ENCODE results near the gene CYSTM1.

CYSTM1 gene

GRCh38 chr5:140242890-140243585, 68.0 kb downstream of the CYSTM1 start:
- DNase-seq: no peak
- intact Hi-C loops (cut with DNase I): loop anchor here (10.0 kb wide), 1 partner anchor 62 kb away; the partner anchor contains the start of gene PFDN1

- intact Hi-C loops (cut with DNase I): loop anchor here (2.0 to 10.0 kb wide), 2 partner anchors 61 to 103 kb away; partner anchors contain the start of genes HBEGF and PFDN1
- DNase-seq: no peak
These were observed 68.8 kb downstream of the CYSTM1 start for GRCh38 chr5:140243706-140244250.

GRCh38 chr5:140244525-140245025, 69.6 kb downstream of the CYSTM1 start:
- peak; percentile 88 to 97 (median 93) for DNase-seq
- intact Hi-C loops (cut with DNase I): loop anchor here (2.0 to 10.0 kb wide), 2 partner anchors 60 to 102 kb away; partner anchors contain the start of genes HBEGF and PFDN1

GRCh38 chr5:140245341-140245740, 70.4 kb downstream of the CYSTM1 start:
- DNase-seq: no peak
- intact Hi-C loops (cut with DNase I): loop anchor here (2.0 to 10.0 kb wide), 2 partner anchors 59 to 101 kb away; partner anchors contain the start of genes HBEGF and PFDN1

- intact Hi-C loops (cut with DNase I): loop anchor here (2.0 to 10.0 kb wide), 2 partner anchors 59 to 101 kb away; partner anchors contain the start of genes HBEGF and PFDN1
- DNase-seq: no peak
These were observed 70.9 kb downstream of the CYSTM1 start for GRCh38 chr5:140245926-140246325.

- intact Hi-C loops (cut with DNase I): loop anchor here (10.0 kb wide), 1 partner anchor 58 kb away; the partner anchor contains the start of gene PFDN1
- DNase-seq: peak in 40 of 42 donors; percentile 8 to 88 (median 58)
These were observed 71.6 kb downstream of the CYSTM1 start for GRCh38 chr5:140246378-140247122.

GRCh38 chr5:140248414-140248813, 73.4 kb downstream of the CYSTM1 start:
- DNase-seq: no peak
- intact Hi-C loops (cut with DNase I): loop anchor here (10.0 kb wide), 1 partner anchor 56 kb away; the partner anchor contains the start of gene PFDN1

- intact Hi-C loops (cut with DNase I): loop anchor here (10.0 kb wide), 1 partner anchor 55 kb away; the partner anchor contains the start of gene PFDN1
- no peak for DNase-seq
These were observed 74.5 kb downstream of the CYSTM1 start for GRCh38 chr5:140249536-140249935.

GRCh38 chr5:140250386-140250785, 75.4 kb downstream of the CYSTM1 start:
- intact Hi-C loops (cut with DNase I): no loop called here
- DNase-seq: no peak

- intact Hi-C loops (cut with DNase I): no loop called here
- peak in 1 of 42 donors; percentile 49 for DNase-seq
These were observed 76.6 kb downstream of the CYSTM1 start for GRCh38 chr5:140251527-140251973.

GRCh38 chr5:140252470-140253126, 77.6 kb downstream of the CYSTM1 start:
- intact Hi-C loops (cut with DNase I): no loop called here
- DNase-seq: no peak

- DNase-seq: no peak
- intact Hi-C loops (cut with DNase I): no loop called here
These were observed 79.0 kb downstream of the CYSTM1 start for GRCh38 chr5:140253985-140254384.

GRCh38 chr5:140255460-140256157, 80.6 kb downstream of the CYSTM1 start:
- no peak for DNase-seq
- intact Hi-C loops (cut with DNase I): no loop called here

GRCh38 chr5:140256726-140257125, 81.7 kb downstream of the CYSTM1 start:
- DNase-seq: no peak
- intact Hi-C loops (cut with DNase I): no loop called here

- no peak for DNase-seq
- intact Hi-C loops (cut with DNase I): no loop called here
These were observed 83.0 kb downstream of the CYSTM1 start for GRCh38 chr5:140258016-140258415.

- intact Hi-C loops (cut with DNase I): no loop called here
- no peak for DNase-seq
These were observed 83.9 kb downstream of the CYSTM1 start for GRCh38 chr5:140258873-140259272.

GRCh38 chr5:140259500-140259899, 84.5 kb downstream of the CYSTM1 start:
- intact Hi-C loops (cut with DNase I): no loop called here
- DNase-seq: no peak

GRCh38 chr5:140260089-140260656, 85.2 kb downstream of the CYSTM1 start:
- no peak for DNase-seq
- intact Hi-C loops (cut with DNase I): no loop called here

Data from head of caudate nucleus (tissue), 42 donors.